Gastrocnemius medialis (tissue), 4 donors: ENCODE results near the gene BHLHE41. TPM values are rescaled to one million over a fixed set of nuclear protein-coding genes. Genes with fewer than 3 reads are reported as not detected.

Experiments
- ATAC-seq, 2 donors: fragments of 150-250 bp; one replicate each; pipeline ENCODE4 v1.9.1; 2016
- DNase-seq, 2 donors: peaks; one replicate each; pipeline ENCODE4 v3.0.0-alpha.2; 2019
- H3K27ac ChIP-seq, 4 donors: fragments of 200-600 bp; sonication (generic); 1 replicate in 1 of 4; 2 replicates in 3 of 4; pipeline ENCODE4 v1.5.1; 2016 to 2018; ENCODE audit warnings: mild to moderate bottlenecking in 2 of 4, moderate library complexity in 1 of 4
- H3K27me3 ChIP-seq, 3 donors: fragments of 200-600 bp; sonication (generic) in 2 of 3; 1 replicate in 1 of 3; 2 replicates in 2 of 3; pipeline versions ENCODE4 v1.5.1 to v1.6.0; 2016 to 2019; ENCODE audit warnings: mild to moderate bottlenecking in 1 of 3, moderate library complexity in 1 of 3
- H3K36me3 ChIP-seq, 2 donors: fragments of 200-600 bp; sonication (generic) in 1 of 2; one replicate each; pipeline ENCODE4 v1.5.1; 2017 to 2018
- H3K4me1 ChIP-seq, 2 donors: fragments of 200-600 bp; sonication (generic) in 1 of 2; one replicate each; pipeline ENCODE4 v1.5.1; 2016 to 2017; ENCODE audit warnings: mild to moderate bottlenecking in 2 of 2
- H3K4me3 ChIP-seq, 4 donors: fragments of 200-600 bp; sonication (generic) in 3 of 4; 1 replicate in 1 of 4; 2 replicates in 3 of 4; pipeline ENCODE4 v1.5.1; 2016 to 2019; ENCODE audit warnings: mild to moderate bottlenecking in 2 of 4
- H3K9me3 ChIP-seq, 3 donors: fragments of 200-600 bp; sonication (generic) in 2 of 3; 1 replicate in 1 of 3; 2 replicates in 2 of 3; pipeline ENCODE4 v1.5.1; 2016 to 2019
- CTCF ChIP-seq, 5 experiments: fragments of 450-650 bp in 3 of 5; fragments of 200-600 bp in 2 of 5; sonication (generic) in 2 of 5; IDR thresholded peaks in 4 of 5; conservative IDR thresholded peaks in 1 of 5; 1 replicate in 4 of 5; 2 replicates in 1 of 5; pipeline ENCODE4 v1.5.1; 2016 to 2019; ENCODE audit warnings: antibody characterized with exemption in 5 of 5, mild to moderate bottlenecking in 3 of 5, moderate library complexity in 3 of 5
- POLR2A ChIP-seq, 2 donors: fragments of 450-650 bp; IDR thresholded peaks; one replicate each; pipeline ENCODE4 v1.6.1; 2017; ENCODE audit warnings: antibody characterized with exemption in 2 of 2, mild to moderate bottlenecking in 2 of 2, moderate library complexity in 2 of 2
- in situ Hi-C, 4 donors: fragments of 200-750 bp; cut with MboI; loops; one replicate each; pipeline versions ENCODE4 v1.15.0 to v1.8.0; 2017; ENCODE audit warnings: low sequenced_read_pairs in 4 of 4
- intact Hi-C: fragments of 100-400 bp; cut with DNase I; formaldehyde crosslinking; loops from one replicate; pipeline ENCODE4 v1.15.1; 2023; ENCODE audit warnings: low total_unique reads
- total RNA-seq, 4 donors: library from RNA; depleted of rRNA; stranded (reverse); fragments of >200 nt; gene quantifications; one replicate each; pipeline versions ENCODE4 v1.1.0 to v1.2.3, GENCODE V29; 2016

Gene BHLHE41
- total RNA-seq, 4 donors from 2014 or later: 6.4 to 12.1 (median 9.5) TPM

- intact Hi-C loops: no loop called here
These were observed 37.9 kb downstream of the BHLHE41 start for GRCh38 chr12:26086936-26087335.

GRCh38 chr12:26080911-26081310, 43.9 kb downstream of the BHLHE41 start:
- no peak overlapping the region for H3K27ac ChIP-seq
- no peak for ATAC-seq
- in situ Hi-C loops (loop anchor here in 3 of 4 donors (25.0 kb wide), 2 partner anchors 556 to 581 kb away; no protein-coding TSS in a partner anchor), intact Hi-C loops (no loop called here)
- DNase-seq: no peak
- H3K4me3 ChIP-seq: no peak overlapping the region
- no peaks in the 10 kb centered on the region for H3K9me3 ChIP-seq
- no peaks in the 10 kb centered on the region for H3K4me1 ChIP-seq
- H3K36me3 ChIP-seq: no peaks in the 10 kb centered on the region
- TF ChIP-seq POLR2A (IDR thresholded peaks at IDR 0.05) (no peak), CTCF (IDR thresholded peaks at IDR 0.05 in 4 of 5, conservative IDR thresholded peaks at IDR 0.05 in 1 of 5) (no peak)
- no peaks in the 10 kb centered on the region for H3K27me3 ChIP-seq

More at GRCh38 chr12:26086936-26087335, 37.9 kb downstream of the BHLHE41 start:
- in situ Hi-C loops: loop anchor here in 3 of 4 donors (25.0 kb wide), 2 partner anchors 550 to 575 kb away; no protein-coding TSS in a partner anchor
- DNase-seq: no peak
- H3K9me3 ChIP-seq: no peaks in the 10 kb centered on the region
- H3K27ac ChIP-seq: no peak overlapping the region
- no peak for TF ChIP-seq CTCF (IDR thresholded peaks at IDR 0.05 in 4 of 5, conservative IDR thresholded peaks at IDR 0.05 in 1 of 5)
- no peak for TF ChIP-seq POLR2A (IDR thresholded peaks at IDR 0.05)
- H3K36me3 ChIP-seq: no peaks in the 10 kb centered on the region
- H3K27me3 ChIP-seq: no peaks in the 10 kb centered on the region
- no peak overlapping the region for H3K4me3 ChIP-seq
- H3K4me1 ChIP-seq: no peaks in the 10 kb centered on the region
- ATAC-seq: no peak

GRCh38 chr12:26077915-26078702, 46.7 kb downstream of the BHLHE41 start:
- no peaks in the 10 kb centered on the region for H3K4me1 ChIP-seq
- in situ Hi-C loops: loop anchor here in 3 of 4 donors (25.0 kb wide), 2 partner anchors 559 to 584 kb away; no protein-coding TSS in a partner anchor
- intact Hi-C loops: no loop called here
- ATAC-seq (no peak), DNase-seq (no peak)
- H3K27ac ChIP-seq: no peak overlapping the region
- no peaks in the 10 kb centered on the region for H3K27me3 ChIP-seq
- H3K9me3 ChIP-seq: no peaks in the 10 kb centered on the region
- H3K36me3 ChIP-seq: no peaks in the 10 kb centered on the region
- no peak overlapping the region for H3K4me3 ChIP-seq
- TF ChIP-seq CTCF (IDR thresholded peaks at IDR 0.05 in 4 of 5, conservative IDR thresholded peaks at IDR 0.05 in 1 of 5) (no peak), POLR2A (IDR thresholded peaks at IDR 0.05) (no peak)

Other genes with a start within 250 kb of the BHLHE41 start
- gene RASSF8, start 166.4 kb downstream of the BHLHE41 start, total RNA-seq: 10 to 100 TPM; 23.6 to 36.8 (median 28.0) TPM
- 10 to 100 TPM; 23.0 to 65.7 (median 32.4) TPM for gene SSPN, start 70.5 kb upstream of the BHLHE41 start, total RNA-seq